Uterus (tissue), 4 donors: ENCODE data around the gene IFRD2. TPM values are rescaled to one million over a fixed set of nuclear protein-coding genes. Genes with fewer than 3 reads are reported as not detected.

Experiments
- DNase-seq, 2 donors: peaks; one replicate each; pipeline ENCODE4 v3.0.0-alpha.2; 2019 to 2020
- H3K27ac ChIP-seq, 2 donors: fragments of 200-600 bp; sonication (generic); 1 replicate in 1 of 2; 2 replicates in 1 of 2; pipeline ENCODE4 v1.5.1; 2016 to 2018
- H3K27me3 ChIP-seq, 2 donors: fragments of 200-600 bp; sonication (generic); one replicate each; pipeline ENCODE4 v1.5.1; 2018 to 2019; ENCODE audit warnings: control low read depth in 1 of 2
- H3K36me3 ChIP-seq, 2 donors: fragments of 200-600 bp; sonication (generic); one replicate each; pipeline ENCODE4 v1.5.1; 2019; ENCODE audit warnings: control low read depth in 1 of 2
- H3K4me1 ChIP-seq, 2 donors: fragments of 200-600 bp; sonication (generic); one replicate each; pipeline ENCODE4 v1.5.1; 2018 to 2019; ENCODE audit warnings: control low read depth in 1 of 2
- H3K4me3 ChIP-seq, 2 donors: fragments of 200-600 bp; sonication (generic); 1 replicate in 1 of 2; 2 replicates in 1 of 2; pipeline ENCODE4 v1.5.1; 2018 to 2019; ENCODE audit warnings: mild to moderate bottlenecking in 1 of 2
- H3K9me3 ChIP-seq, 2 donors: fragments of 200-600 bp; sonication (generic); one replicate each; pipeline ENCODE4 v1.5.1; 2019; ENCODE audit warnings: control low read depth in 1 of 2
- CTCF ChIP-seq, 4 experiments: fragments of 200-600 bp in 2 of 4; fragments of 450-650 bp in 2 of 4; sonication (generic) in 2 of 4; IDR thresholded peaks; one replicate each; pipeline ENCODE4 v1.5.1; 2016 to 2019; ENCODE audit warnings: antibody characterized with exemption in 4 of 4, mild to moderate bottlenecking in 2 of 4, moderate library complexity in 1 of 4
- POLR2A ChIP-seq, 2 donors: fragments of 450-650 bp; IDR thresholded peaks; one replicate each; pipeline ENCODE4 v1.6.1; 2016; ENCODE audit warnings: antibody characterized with exemption in 2 of 2, mild to moderate bottlenecking in 1 of 2, moderate library complexity in 1 of 2
- intact Hi-C: fragments of 100-400 bp; cut with DNase I; formaldehyde crosslinking; loops from one replicate; pipeline ENCODE4 v1.15.1; 2023; ENCODE audit warnings: low total_unique reads
- total RNA-seq, 4 donors: library from RNA; depleted of rRNA in 3 of 4; stranded (reverse); fragments of >200 nt in 3 of 4; gene quantifications; one replicate each; pipeline versions ENCODE4 v1.1.0 to v1.2.4, GENCODE V29; 2014 to 2023
- donor health status: DM: yes; HTN: yes; CAD: no.

Gene IFRD2
- total RNA-seq, 4 donors from 2014 or later, result 14.1 to 81.5 (median 25.1) TPM

- intact Hi-C loops, result no loop called here
- peak; percentile 71 to 86 (median 75) for TF ChIP-seq CTCF (IDR thresholded peaks at IDR 0.05)
- TF ChIP-seq POLR2A (IDR thresholded peaks at IDR 0.05), result no peak
- peak; percentile 66 for DNase-seq
- Histone ChIP-seq H3K36me3 (no peaks in the 10 kb centered on the region), H3K9me3 (no peaks in the 10 kb centered on the region), H3K4me3 (no peak overlapping the region), H3K27ac (peak overlapping the region; percentile 95 to 96), H3K27me3 (no peaks in the 10 kb centered on the region), H3K4me1 (peaks cover 0 to 19% of the 10 kb centered on the region in 2 donors)
Measured at GRCh38 chr3:50324351-50325112, 32.3 kb upstream of the IFRD2 start.

GRCh38 chr3:50323614-50324199 is 31.5 kb upstream of the IFRD2 start:
- H3K4me3 ChIP-seq, result no peak overlapping the region
- H3K9me3 ChIP-seq, result no peaks in the 10 kb centered on the region
- DNase-seq, result peak; percentile 43 to 72
- peak overlapping the region; percentile 95 to 96 for H3K27ac ChIP-seq
- intact Hi-C loops, result no loop called here
- no peaks in the 10 kb centered on the region for H3K36me3 ChIP-seq
- TF ChIP-seq CTCF (IDR thresholded peaks at IDR 0.05) (peak in 1 of 4 experiments; percentile 21), POLR2A (IDR thresholded peaks at IDR 0.05) (no peak)
- H3K4me1 ChIP-seq, result peaks cover 0 to 27% of the 10 kb centered on the region in 2 donors
- H3K27me3 ChIP-seq, result no peaks in the 10 kb centered on the region

- Histone ChIP-seq H3K36me3 (no peaks in the 10 kb centered on the region), H3K4me3 (no peak overlapping the region), H3K27me3 (no peaks in the 10 kb centered on the region), H3K4me1 (peaks cover 0 to 29% of the 10 kb centered on the region in 2 donors), H3K9me3 (no peaks in the 10 kb centered on the region), H3K27ac (peak overlapping the region; percentile 95 to 96)
- peak in 1 of 2 donors; percentile 61 for DNase-seq
- TF ChIP-seq POLR2A (IDR thresholded peaks at IDR 0.05), result no peak
- TF ChIP-seq CTCF (IDR thresholded peaks at IDR 0.05), result no peak
- intact Hi-C loops, result no loop called here
Measured at GRCh38 chr3:50323092-50323600, 30.9 kb upstream of the IFRD2 start.

GRCh38 chr3:50322386-50323091 is 30.3 kb upstream of the IFRD2 start, which contains the start of gene HYAL2:
TSS of gene HYAL2 (minus strand) at chr3:50322745. CDS start at chr3:50320489, 2,256 bp downstream.
- no peaks in the 10 kb centered on the region for H3K36me3 ChIP-seq
- intact Hi-C loops, result no loop called here
- TF ChIP-seq CTCF (IDR thresholded peaks at IDR 0.05) (no peak), POLR2A (IDR thresholded peaks at IDR 0.05) (peak in 1 of 2 donors; percentile 6)
- peak within 1 kb of the TSS; percentile 95 to 96 for H3K27ac ChIP-seq
- no peaks in the 10 kb centered on the region for H3K9me3 ChIP-seq
- DNase-seq, result peak; percentile 66 to 84
- H3K4me3 ChIP-seq, result peak within 1 kb of the TSS; percentile 71 to 83
- no peaks in the 10 kb centered on the region for H3K27me3 ChIP-seq
- peaks cover 0 to 33% of the 10 kb centered on the region in 2 donors for H3K4me1 ChIP-seq
